Dermis blood vessel endothelial cell (primary cell): Measurements from ENCODE around the gene COL24A1. TPM values are rescaled to one million over a fixed set of nuclear protein-coding genes. Genes with fewer than 3 reads are reported as not detected.

ENCODE experiments used
- total RNA-seq: library from RNA; depleted of rRNA; stranded (reverse); fragments of >200 nt; gene quantifications from 2 replicates; pipeline ENCODE4 v1.2.3, GENCODE V29; 2014

Gene COL24A1
- total RNA-seq, 1 donor from 2014 or later: not detected

Other genes starting within 250 kb of the COL24A1 start
- 42.5 and 63.6 TPM in 2 replicates for gene ODF2L, start 239.6 kb upstream of the COL24A1 start, total RNA-seq